GM12891 (cell line): ENCODE measurements around the gene MTURN.

Experiments
- PAX5 ChIP-seq: IDR thresholded peaks from 2 replicates; pipeline ENCODE4 v1.6.1; 2011; ENCODE audit warnings: low read length, moderate library complexity, mild to moderate bottlenecking; ENCODE audit not compliant: insufficient read depth, severe bottlenecking
- POLR2A ChIP-seq: IDR thresholded peaks from 2 replicates; pipeline ENCODE4 v1.6.1; 2011; ENCODE audit warnings: low read depth, low read length, control low read depth
- POLR2AphosphoS5 ChIP-seq: IDR thresholded peaks from 2 replicates; pipeline ENCODE4 v1.6.1; 2011; ENCODE audit warnings: low read depth, low read length, control low read depth
- TAF1 ChIP-seq: IDR thresholded peaks from 2 replicates; pipeline ENCODE4 v1.6.1; 2011; ENCODE audit warnings: low read depth, low read length, control low read depth

DNA sequence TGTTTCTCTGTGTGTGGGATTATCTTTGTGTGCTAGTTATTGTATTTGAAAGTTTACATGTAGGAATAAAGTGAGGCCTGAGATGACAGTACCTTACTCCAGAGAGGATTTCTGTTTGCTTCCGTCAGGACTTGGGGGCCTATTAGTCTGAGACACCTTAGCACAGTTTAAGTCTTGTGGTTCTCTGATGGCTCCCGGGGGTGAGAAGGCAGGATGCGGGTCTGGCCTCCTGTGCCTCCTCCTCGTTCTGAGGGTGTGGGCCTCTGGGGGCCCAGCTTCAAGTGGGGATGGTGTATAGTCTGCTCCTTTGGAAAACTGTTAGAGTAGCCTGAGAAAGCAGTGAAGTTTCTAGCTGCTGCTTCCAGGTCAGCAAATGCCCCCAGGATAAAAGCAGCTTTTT, 12.4 kb downstream of the MTURN start:
- TF ChIP-seq POLR2AphosphoS5 (no peak), PAX5 (no peak), POLR2A (no peak), TAF1 (no peak)
